Smooth muscle cell (in vitro differentiated cells): ENCODE data around the gene DNLZ. TPM values are rescaled to one million over a fixed set of nuclear protein-coding genes. Genes with fewer than 3 reads are reported as not detected.
A peak's percentile ranks its signal among the peaks of the same experiment; 100 is the strongest.

Experiments
- DNase-seq: peaks from one replicate; lab custom pipeline; 2025; ENCODE audit not compliant: unreplicated experiment; lab: John Stamatoyannopoulos, UW
- H2AFZ ChIP-seq: fragments of 200-600 bp; sonication (generic); 2 replicates; pipeline ENCODE4 v1.6.0; 2016; ENCODE audit warnings: antibody characterized with exemption, low read depth, mild to moderate bottlenecking
- H3F3A ChIP-seq: fragments of 200-600 bp; sonication (generic); 2 replicates; pipeline ENCODE4 v1.6.0; 2017; ENCODE audit warnings: antibody characterized with exemption, low read depth
- H3K27ac ChIP-seq: fragments of 200-600 bp; sonication (generic); 2 replicates; pipeline ENCODE4 v1.5.1; 2016; ENCODE audit warnings: low read depth, mild to moderate bottlenecking
- H3K27me3 ChIP-seq: fragments of 200-600 bp; sonication (generic); 2 replicates; pipeline ENCODE4 v1.6.1; 2016; ENCODE audit warnings: low read depth, mild to moderate bottlenecking
- H3K36me3 ChIP-seq: fragments of 200-600 bp; sonication (generic); 2 replicates; pipeline ENCODE4 v1.5.1; 2016; ENCODE audit warnings: low read depth
- H3K4me1 ChIP-seq: fragments of 200-600 bp; sonication (generic); 2 replicates; pipeline ENCODE4 v1.5.1; 2016; ENCODE audit warnings: low read depth
- H3K4me2 ChIP-seq: fragments of 200-600 bp; sonication (generic); 2 replicates; pipeline ENCODE4 v1.6.0; 2016; ENCODE audit warnings: mild to moderate bottlenecking
- H3K4me3 ChIP-seq: fragments of 200-600 bp; sonication (generic); 2 replicates; pipeline ENCODE4 v1.5.1; 2016; ENCODE audit warnings: mild to moderate bottlenecking
- H3K79me2 ChIP-seq: fragments of 200-600 bp; sonication (generic); 2 replicates; pipeline ENCODE4 v1.6.0; 2016; ENCODE audit warnings: low read depth, mild to moderate bottlenecking
- H3K9ac ChIP-seq: fragments of 200-600 bp; sonication (generic); 2 replicates; pipeline ENCODE4 v1.6.0; 2016; ENCODE audit warnings: low read depth
- H3K9me3 ChIP-seq: fragments of 200-600 bp; sonication (generic); replicated peaks from 2 replicates; pipeline ENCODE4 v1.5.1; 2016; ENCODE audit warnings: low read depth
- H4K20me1 ChIP-seq: fragments of 200-600 bp; sonication (generic); 2 replicates; pipeline ENCODE4 v1.6.0; 2016; ENCODE audit warnings: low read depth
- WGBS: methylation state at CpG from one replicate; pipeline ENCODE4 v1.1.7; 2016; ENCODE audit warnings: low lambda C conversion rate; 5-methylcytosine and 5-hydroxymethylcytosine counted together
- polyA plus RNA-seq: library from polyadenylated mRNA; unstranded; fragments of >200 nt; fragmentation: Nextera tagmentation; extraction: Ambion mirVana; gene quantifications from 2 replicates; pipeline ENCODE4 v1.2.1, GENCODE V29; 2016
- total RNA-seq: library from RNA; depleted of rRNA; stranded (reverse); fragments of >200 nt; gene quantifications from 2 replicates; pipeline ENCODE4 v1.2.3, GENCODE V29; 2014
- TF ChIP-seq, protein P1 (sequence below): fragments of 200-600 bp; sonication (generic); IDR thresholded peaks from 2 replicates; pipeline ENCODE4 v1.5.1; 2017; ENCODE audit warnings: borderline replicate concordance, mild to moderate bottlenecking, antibody characterized with exemption; ENCODE audit not compliant: insufficient read depth, poor library complexity, severe bottlenecking

Gene DNLZ
- total and polyA plus RNA-seq, 2 experiments from 2014 or later: 19.0 to 31.5 TPM

DNA sequence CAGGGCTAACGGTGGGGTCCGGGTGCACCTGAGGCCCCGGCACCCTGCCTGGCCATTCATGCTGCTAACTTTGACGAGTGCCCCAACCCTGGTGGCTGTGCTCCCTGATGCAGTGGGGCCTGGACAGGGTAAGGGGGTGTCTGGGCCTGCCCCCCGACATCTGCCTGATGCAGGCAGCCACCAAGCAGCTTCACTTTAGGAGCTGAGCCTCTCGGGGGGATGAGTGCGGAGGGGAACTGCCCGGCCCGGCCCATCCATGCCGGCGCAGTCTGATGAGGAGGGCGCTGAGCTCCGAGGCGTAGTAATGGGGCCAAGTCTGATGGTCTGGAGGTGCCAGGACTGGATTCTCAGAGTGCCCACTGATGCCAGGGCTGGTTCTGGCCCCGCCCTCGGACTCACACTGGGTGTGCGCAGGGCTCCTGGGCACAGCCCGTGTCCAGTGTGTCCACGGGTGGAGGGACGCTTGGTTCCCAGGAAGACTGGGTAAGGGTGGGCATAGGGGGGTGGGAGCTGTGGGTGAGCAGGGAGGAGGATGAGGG lies 16.5 kb downstream of the DNLZ start:
- DNase-seq: no peak
- H3K4me1 ChIP-seq: peaks cover 20% of the 10 kb centered on the region
- no peaks in the 10 kb centered on the region for H3K36me3 ChIP-seq
- H3K4me3 ChIP-seq: no peak overlapping the region
- no peaks in the 10 kb centered on the region for H3F3A ChIP-seq
- WGBS: 92% methylated on average over 18 of the region's 20 CpGs
- TF ChIP-seq, protein P1, sequence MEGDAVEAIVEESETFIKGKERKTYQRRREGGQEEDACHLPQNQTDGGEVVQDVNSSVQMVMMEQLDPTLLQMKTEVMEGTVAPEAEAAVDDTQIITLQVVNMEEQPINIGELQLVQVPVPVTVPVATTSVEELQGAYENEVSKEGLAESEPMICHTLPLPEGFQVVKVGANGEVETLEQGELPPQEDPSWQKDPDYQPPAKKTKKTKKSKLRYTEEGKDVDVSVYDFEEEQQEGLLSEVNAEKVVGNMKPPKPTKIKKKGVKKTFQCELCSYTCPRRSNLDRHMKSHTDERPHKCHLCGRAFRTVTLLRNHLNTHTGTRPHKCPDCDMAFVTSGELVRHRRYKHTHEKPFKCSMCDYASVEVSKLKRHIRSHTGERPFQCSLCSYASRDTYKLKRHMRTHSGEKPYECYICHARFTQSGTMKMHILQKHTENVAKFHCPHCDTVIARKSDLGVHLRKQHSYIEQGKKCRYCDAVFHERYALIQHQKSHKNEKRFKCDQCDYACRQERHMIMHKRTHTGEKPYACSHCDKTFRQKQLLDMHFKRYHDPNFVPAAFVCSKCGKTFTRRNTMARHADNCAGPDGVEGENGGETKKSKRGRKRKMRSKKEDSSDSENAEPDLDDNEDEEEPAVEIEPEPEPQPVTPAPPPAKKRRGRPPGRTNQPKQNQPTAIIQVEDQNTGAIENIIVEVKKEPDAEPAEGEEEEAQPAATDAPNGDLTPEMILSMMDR: no peak
- H3K27me3 ChIP-seq: no peaks in the 10 kb centered on the region
- H4K20me1 ChIP-seq: peaks cover 37% of the 10 kb centered on the region
- no peak overlapping the region for H3K27ac ChIP-seq
- no peak overlapping the region for H3K4me2 ChIP-seq
- no peak overlapping the region for H2AFZ ChIP-seq
- no peak overlapping the region for H3K9ac ChIP-seq
- H3K79me2 ChIP-seq: no peaks in the 10 kb centered on the region
- no peaks in the 10 kb centered on the region for H3K9me3 ChIP-seq

DNA sequence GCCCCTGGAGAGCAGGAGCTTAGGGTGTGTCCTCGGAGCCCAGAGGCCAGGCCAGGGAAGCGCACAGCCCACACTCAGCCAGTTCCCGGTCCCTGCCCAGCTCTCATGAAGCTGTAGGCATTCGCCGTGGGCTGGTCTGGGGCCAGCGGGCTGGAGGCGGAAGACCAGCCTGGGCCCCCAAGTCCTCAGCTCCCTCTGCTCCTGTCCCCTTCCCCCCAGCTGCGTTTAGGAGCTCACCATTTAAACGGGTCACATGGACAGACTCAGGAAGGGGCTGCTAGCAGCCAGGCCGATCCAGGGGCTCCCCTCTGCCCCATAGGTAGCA lies 17.4 kb downstream of the DNLZ start:
- H3K27ac ChIP-seq: no peak overlapping the region
- peaks cover 23% of the 10 kb centered on the region for H3K4me1 ChIP-seq
- H3K9me3 ChIP-seq: no peaks in the 10 kb centered on the region
- no peak overlapping the region for H2AFZ ChIP-seq
- TF ChIP-seq, protein P1: no peak
- no peak overlapping the region for H3K4me3 ChIP-seq
- H3K4me2 ChIP-seq: no peak overlapping the region
- H3K9ac ChIP-seq: no peak overlapping the region
- H3F3A ChIP-seq: no peaks in the 10 kb centered on the region
- peaks cover 37% of the 10 kb centered on the region for H4K20me1 ChIP-seq
- no peak for DNase-seq
- no peaks in the 10 kb centered on the region for H3K36me3 ChIP-seq
- no peaks in the 10 kb centered on the region for H3K79me2 ChIP-seq
- 85% methylated on average over 10 of the region's 10 CpGs for WGBS
- no peaks in the 10 kb centered on the region for H3K27me3 ChIP-seq

DNA sequence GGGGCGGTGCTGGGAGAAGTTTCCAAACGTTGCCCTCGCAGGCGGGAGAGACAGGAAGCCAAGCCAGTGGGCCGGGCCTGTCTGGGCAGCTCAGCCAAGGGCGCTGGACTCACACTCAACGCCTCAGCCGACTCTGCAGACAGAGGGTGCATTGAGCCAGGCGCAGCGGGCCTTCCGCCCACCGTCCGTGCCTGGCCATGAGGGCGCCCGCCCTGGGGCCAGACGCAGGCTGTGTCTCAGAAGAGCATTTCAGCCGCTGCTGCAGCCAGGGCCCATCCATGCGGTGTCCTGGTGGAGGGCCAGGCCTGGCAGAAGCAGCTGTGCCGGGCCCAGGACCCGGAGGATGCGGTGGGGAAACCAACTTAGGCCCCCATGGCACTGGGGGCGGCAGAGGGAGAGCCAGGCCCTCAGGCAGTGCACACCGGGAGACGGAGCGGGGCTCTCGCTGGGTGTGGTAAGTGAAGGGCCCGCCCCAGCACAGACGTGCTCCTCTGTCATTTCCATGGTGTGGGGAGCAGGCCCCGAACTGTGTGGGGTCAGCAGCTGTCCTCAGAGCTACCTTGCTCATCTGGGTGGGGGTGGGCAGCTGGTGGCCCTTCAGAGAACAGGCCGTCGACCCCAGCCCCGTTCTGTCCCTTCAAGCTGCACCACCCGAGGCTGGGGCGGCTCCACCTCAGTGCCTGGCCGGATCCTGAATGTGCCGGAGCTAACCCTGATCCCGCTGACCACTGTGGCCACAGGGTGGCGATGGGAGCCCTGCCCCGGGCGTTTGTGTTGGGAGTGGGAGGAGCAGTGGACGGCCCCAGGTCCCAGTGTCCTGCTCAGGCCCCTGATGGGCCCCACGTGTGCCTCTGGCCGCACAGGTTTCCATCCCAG lies 18.0 kb downstream of the DNLZ start:
- H3K79me2 ChIP-seq: no peaks in the 10 kb centered on the region
- H3K4me3 ChIP-seq: no peak overlapping the region
- H3K36me3 ChIP-seq: no peaks in the 10 kb centered on the region
- DNase-seq: no peak
- no peak overlapping the region for H3K4me2 ChIP-seq
- no peaks in the 10 kb centered on the region for H3K9me3 ChIP-seq
- 64% methylated on average over 40 of the region's 43 CpGs for WGBS
- H3F3A ChIP-seq: no peaks in the 10 kb centered on the region
- TF ChIP-seq, protein P1: peak; percentile 8
- no peaks in the 10 kb centered on the region for H3K27me3 ChIP-seq
- peaks cover 23% of the 10 kb centered on the region for H3K4me1 ChIP-seq
- no peak overlapping the region for H2AFZ ChIP-seq
- no peak overlapping the region for H3K27ac ChIP-seq
- no peak overlapping the region for H3K9ac ChIP-seq
- H4K20me1 ChIP-seq: peaks cover 31% of the 10 kb centered on the region
